Effector memory CD4-positive, alpha-beta T cell (primary cell): ENCODE data around the gene CRTC3.

Source experiments
- DNase-seq, 3 donors: peaks; one replicate each; pipeline ENCODE4 v3.0.0-alpha.2; 2020
- H3K27ac ChIP-seq: 2 replicates; pipeline ENCODE4 v1.7.0; 2013; ENCODE audit warnings: mild to moderate bottlenecking, low read length, moderate library complexity; ENCODE audit not compliant: insufficient read depth, poor library complexity, severe bottlenecking
- H3K27me3 ChIP-seq: replicated peaks from 2 replicates; pipeline ENCODE4 v1.7.0; 2013; ENCODE audit warnings: mild to moderate bottlenecking, low read length; ENCODE audit not compliant: insufficient read depth, control insufficient read depth, poor library complexity, severe bottlenecking
- H3K36me3 ChIP-seq: 2 replicates; pipeline ENCODE4 v1.7.0; 2013; ENCODE audit warnings: mild to moderate bottlenecking, low read length, moderate library complexity; ENCODE audit not compliant: control insufficient read depth, insufficient read depth
- H3K4me1 ChIP-seq: 2 replicates; pipeline ENCODE4 v1.7.0; 2013; ENCODE audit warnings: low read length, mild to moderate bottlenecking; ENCODE audit not compliant: control insufficient read depth, insufficient read depth, poor library complexity, severe bottlenecking
- H3K4me3 ChIP-seq: 2 replicates; pipeline ENCODE4 v1.7.0; 2013; ENCODE audit warnings: low read length, low read depth, mild to moderate bottlenecking; ENCODE audit not compliant: insufficient read depth, poor library complexity, severe bottlenecking
- H3K9me3 ChIP-seq: 2 replicates; pipeline ENCODE4 v1.7.0; 2013; ENCODE audit warnings: mild to moderate bottlenecking, low read length, moderate library complexity; ENCODE audit not compliant: control insufficient read depth

The CRTC3 gene

DNA sequence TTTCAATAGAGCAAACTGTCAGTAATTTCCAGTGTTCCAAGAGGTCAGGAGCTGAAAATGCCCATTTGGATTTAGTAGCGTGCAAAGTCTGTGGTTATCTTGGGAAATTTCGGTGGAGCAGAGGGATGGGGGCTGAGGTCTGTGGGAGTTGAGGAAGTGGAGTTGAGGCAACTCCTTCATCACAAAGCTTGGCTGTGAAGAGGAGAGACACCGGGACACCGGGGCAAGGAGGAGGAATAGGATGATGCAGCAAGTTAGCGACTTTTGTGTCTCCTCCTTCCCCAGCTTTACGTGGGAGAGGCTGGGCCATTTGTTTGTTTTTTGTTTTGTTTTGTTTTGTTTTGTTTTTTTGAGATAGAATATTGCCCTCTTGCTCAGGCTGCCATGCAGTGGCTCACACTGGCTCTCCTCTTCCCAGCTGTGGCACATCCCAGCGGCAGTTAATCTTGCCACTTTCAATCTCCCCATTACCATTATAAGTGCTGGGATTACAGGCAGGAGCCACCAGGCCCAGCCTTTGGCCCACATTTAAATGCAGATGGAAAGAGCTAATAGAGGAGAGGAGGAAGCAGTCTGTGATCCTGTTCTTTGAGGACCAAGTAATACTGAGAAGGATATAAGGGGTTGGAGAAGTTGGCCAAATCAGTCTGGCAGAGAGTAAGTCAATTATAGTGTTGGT, 47.1 kb downstream of the CRTC3 start:
- Histone ChIP-seq H3K27me3 (no peaks in the 10 kb centered on the region), H3K36me3 (no peaks in the 10 kb centered on the region), H3K4me1 (peaks cover 18% of the 10 kb centered on the region), H3K9me3 (no peaks in the 10 kb centered on the region), H3K4me3 (no peak overlapping the region), H3K27ac (no peak overlapping the region)
- no peak for DNase-seq

DNA sequence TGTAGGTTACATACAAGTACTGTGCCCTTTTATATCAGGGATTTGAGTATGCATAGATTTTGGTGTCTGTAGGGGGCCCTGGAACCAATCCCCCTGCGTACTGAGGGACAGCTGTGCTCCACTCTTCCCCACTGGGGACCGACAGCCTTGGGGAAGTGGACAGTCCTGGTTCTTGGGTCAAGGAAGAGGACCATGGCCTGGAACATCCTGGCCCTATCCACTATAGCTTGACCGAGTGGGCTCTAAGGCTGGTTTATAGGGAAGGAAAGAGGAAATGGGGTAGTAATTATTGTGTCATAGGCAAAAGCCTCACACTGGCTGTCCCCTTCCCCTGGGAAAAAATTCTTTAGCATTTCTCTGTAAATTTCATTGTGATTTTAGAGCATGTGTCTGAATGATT, 49.5 kb downstream of the CRTC3 start:
- Histone ChIP-seq H3K9me3 (no peaks in the 10 kb centered on the region), H3K4me3 (no peak overlapping the region), H3K4me1 (peaks cover 5% of the 10 kb centered on the region), H3K36me3 (no peaks in the 10 kb centered on the region), H3K27me3 (no peaks in the 10 kb centered on the region), H3K27ac (no peak overlapping the region)
- no peak for DNase-seq

DNA sequence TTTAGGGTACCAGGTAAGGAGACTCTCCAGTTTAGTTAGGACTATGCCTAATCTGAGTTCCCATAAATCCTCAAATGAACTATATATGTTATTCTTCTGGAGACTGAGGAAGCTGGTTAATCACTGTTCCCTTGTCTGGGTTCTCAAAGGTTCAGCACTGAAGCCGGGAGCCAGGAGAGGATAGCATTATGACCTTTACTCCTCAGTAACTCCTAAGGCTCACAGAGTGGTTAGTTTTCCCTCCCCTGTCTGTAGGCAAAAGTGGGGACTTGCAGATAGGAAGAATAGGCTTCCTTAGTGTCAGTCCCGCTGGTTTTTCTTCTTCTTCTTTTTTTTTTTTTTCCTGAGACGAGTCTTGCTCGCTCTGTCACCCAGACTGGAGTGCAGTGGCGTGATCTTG, 50.4 kb downstream of the CRTC3 start:
- DNase-seq = no peak
- Histone ChIP-seq H3K4me3 (no peak overlapping the region), H3K27me3 (no peaks in the 10 kb centered on the region), H3K36me3 (no peaks in the 10 kb centered on the region), H3K27ac (no peak overlapping the region), H3K9me3 (no peaks in the 10 kb centered on the region), H3K4me1 (peaks cover 5% of the 10 kb centered on the region)

DNA sequence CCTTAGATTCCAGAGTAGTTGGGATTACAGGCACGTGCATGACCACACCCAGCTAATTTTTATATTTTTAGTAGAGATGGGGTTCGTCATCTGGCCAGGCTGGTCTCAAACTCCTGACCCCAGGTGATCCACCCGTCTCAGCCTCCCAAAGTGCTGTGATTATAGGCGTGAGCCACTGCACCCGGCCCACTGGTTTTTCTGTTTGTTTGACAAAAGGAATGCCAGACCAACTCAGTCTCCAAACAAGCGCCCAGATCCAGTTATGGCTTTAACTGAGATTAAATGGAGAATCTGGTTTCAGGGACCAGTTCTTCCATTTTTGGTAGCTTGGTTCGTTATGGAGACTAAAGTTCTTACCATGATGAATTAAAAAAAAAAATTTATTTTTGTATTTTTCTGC, 50.8 kb downstream of the CRTC3 start:
- H3K27ac ChIP-seq = no peak overlapping the region
- no peaks in the 10 kb centered on the region for H3K9me3 ChIP-seq
- no peak overlapping the region for H3K4me3 ChIP-seq
- no peaks in the 10 kb centered on the region for H3K36me3 ChIP-seq
- H3K4me1 ChIP-seq = peaks cover 5% of the 10 kb centered on the region
- no peaks in the 10 kb centered on the region for H3K27me3 ChIP-seq
- DNase-seq = no peak

DNA sequence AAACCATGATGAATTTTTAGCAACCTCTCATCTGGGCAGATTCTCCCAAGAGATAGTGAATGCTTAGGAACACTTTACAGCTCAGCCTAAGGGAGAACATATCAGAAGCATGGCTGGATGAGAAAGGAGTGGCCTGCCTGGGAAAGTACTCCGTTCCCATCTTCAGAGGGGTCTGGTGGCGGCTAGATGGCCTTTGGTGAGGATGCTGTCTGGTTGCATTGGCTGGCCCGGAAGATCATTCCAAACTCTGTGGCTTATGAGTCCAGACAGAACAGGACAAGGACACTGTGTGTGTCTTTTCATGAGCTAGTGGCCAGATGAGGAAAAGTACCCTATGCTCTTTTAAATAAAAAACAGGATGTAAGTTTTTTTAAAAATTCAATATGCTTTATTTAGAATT, 51.2 kb downstream of the CRTC3 start:
- no peak for DNase-seq
- no peaks in the 10 kb centered on the region for H3K9me3 ChIP-seq
- no peaks in the 10 kb centered on the region for H3K36me3 ChIP-seq
- no peaks in the 10 kb centered on the region for H3K27me3 ChIP-seq
- peaks cover 5% of the 10 kb centered on the region for H3K4me1 ChIP-seq
- no peak overlapping the region for H3K27ac ChIP-seq
- no peak overlapping the region for H3K4me3 ChIP-seq

DNA sequence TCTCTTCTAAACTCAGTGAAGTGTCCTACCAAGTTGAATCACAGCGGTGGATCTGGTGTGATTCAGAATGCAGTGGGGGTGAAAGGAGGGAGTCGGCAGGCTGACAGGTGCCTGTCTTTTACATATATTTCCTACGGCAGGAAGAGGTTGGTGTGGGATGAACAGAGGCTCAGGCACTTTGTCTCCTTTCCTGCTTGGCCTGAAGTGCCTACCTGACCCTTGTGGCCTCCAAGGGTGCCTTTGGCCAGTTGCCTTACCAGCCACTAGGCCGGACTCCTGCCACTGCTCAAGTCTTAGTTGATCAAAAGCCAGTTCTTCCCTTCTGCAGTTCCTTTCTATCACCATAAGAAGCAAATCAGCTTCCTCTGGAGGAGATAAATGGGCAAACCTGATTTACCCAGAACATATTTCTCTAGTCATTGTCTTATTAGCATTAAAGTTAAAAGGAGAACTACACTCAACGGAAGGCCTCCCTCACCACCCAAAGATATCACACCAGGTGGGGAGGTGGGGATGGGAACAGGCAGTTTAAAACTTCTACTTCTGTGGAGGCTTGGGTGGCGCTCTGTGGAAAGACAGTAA, 52.1 kb downstream of the CRTC3 start:
- Histone ChIP-seq H3K27ac (no peak overlapping the region), H3K27me3 (no peaks in the 10 kb centered on the region), H3K4me3 (no peak overlapping the region), H3K4me1 (peaks cover 9% of the 10 kb centered on the region), H3K9me3 (no peaks in the 10 kb centered on the region), H3K36me3 (no peaks in the 10 kb centered on the region)
- no peak for DNase-seq

DNA sequence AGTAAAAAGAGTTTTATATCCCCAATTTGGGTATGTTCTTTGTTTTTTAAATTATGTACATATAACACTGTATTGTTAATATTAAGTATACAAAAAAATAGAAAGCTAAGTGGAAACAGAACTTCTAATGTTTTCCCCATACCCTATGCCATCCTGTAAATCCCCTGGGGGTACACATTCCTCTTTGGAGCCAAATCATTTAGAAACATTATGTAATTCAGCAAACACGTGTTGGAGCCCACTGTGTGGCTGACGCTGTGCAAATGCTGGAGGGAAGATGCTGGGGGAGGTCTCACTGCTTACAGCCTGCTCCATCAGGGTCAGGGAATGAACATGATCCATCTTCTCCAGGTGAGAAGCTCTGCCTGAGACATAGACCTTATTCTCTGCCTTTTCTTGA, 52.8 kb downstream of the CRTC3 start:
- H3K4me3 ChIP-seq = no peak overlapping the region
- H3K9me3 ChIP-seq = no peaks in the 10 kb centered on the region
- H3K27ac ChIP-seq = no peak overlapping the region
- no peaks in the 10 kb centered on the region for H3K36me3 ChIP-seq
- peaks cover 12% of the 10 kb centered on the region for H3K4me1 ChIP-seq
- no peak for DNase-seq
- no peaks in the 10 kb centered on the region for H3K27me3 ChIP-seq

DNA sequence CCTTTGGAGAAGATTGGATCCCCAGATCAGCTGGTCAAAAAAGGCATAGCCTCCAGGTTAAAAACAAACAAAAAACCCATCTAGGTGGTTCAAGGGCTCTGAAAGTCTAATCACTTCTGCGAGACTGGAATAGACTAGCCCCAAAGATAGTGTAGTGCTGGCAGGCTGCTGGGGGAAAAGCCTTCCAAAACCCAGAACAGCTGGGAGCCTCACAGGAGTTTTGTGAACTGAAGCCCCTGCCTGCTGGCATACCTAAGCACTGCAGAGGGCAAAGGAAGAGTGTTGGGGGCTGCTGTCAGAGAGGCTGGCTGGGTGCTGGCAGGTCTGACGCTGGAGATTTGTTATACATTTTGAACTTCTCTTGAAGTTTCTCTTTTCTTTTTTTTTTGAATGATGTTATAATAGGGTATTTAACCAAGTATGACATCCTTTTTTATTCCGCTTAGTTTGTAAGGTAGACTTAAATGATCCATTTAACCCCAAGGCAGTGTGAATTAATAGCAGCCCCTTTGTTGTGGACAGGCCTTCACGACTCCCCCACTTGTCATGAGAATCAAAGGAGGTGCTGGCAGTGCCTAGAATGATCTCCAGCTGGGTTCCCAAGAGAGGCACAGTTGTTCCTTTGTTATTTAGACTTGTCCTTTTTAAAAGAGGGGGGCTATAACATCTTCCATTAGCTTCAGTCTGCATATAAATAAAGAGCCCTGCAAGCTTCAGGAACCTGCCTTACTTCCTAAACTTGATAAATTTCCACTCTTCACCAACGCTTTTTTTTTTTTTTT, 53.9 kb downstream of the CRTC3 start:
- Histone ChIP-seq H3K36me3 (peaks cover 4% of the 10 kb centered on the region), H3K4me1 (peaks cover 12% of the 10 kb centered on the region), H3K4me3 (no peak overlapping the region), H3K27me3 (no peaks in the 10 kb centered on the region), H3K9me3 (no peaks in the 10 kb centered on the region), H3K27ac (no peak overlapping the region)
- no peak for DNase-seq

DNA sequence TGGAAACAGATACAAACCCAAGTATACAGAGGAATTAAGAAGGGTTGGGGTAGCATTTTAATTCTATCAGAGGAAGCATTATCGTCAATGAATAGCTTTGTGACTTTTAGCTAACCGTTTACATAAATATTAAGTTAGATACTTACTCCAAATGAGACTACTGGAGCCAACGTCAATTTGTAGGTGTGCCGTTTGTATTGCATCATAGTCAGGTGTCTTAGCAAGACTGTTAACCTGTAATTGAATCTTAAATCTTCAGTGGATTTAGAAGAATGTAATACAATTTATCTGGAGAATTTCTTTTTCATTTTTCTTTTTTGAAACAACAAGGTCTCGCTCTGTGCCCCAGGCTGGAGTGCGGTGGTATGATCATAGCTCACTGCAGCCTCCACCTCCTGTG, 55.1 kb downstream of the CRTC3 start:
- Histone ChIP-seq H3K27ac (no peak overlapping the region), H3K4me1 (peaks cover 12% of the 10 kb centered on the region), H3K36me3 (peaks cover 4% of the 10 kb centered on the region), H3K9me3 (no peaks in the 10 kb centered on the region), H3K27me3 (no peaks in the 10 kb centered on the region), H3K4me3 (no peak overlapping the region)
- DNase-seq = no peak

DNA sequence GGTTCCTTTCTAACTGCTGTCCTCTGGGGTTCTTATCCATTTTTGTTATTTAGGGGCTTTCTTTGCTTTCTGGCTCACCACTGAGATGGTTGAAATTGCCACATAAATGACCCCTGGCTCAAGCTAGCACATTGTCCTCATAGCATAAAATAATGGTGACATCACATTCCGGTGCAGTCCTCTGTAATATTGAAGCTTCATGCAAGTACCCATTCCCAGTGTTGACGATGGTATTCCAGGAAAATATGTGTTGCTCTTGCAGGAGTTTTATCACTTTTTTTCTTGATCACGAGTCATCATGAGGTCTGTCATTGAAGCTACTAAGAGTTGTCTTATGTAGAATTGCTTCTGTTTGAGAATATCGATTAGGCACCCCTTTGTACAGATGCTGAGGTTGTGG, 56.1 kb downstream of the CRTC3 start:
- Histone ChIP-seq H3K27ac (no peak overlapping the region), H3K36me3 (peaks cover 4% of the 10 kb centered on the region), H3K9me3 (no peaks in the 10 kb centered on the region), H3K27me3 (no peaks in the 10 kb centered on the region), H3K4me1 (peaks cover 11% of the 10 kb centered on the region), H3K4me3 (no peak overlapping the region)
- DNase-seq = no peak
